RPMI8226 (cell line): ENCODE results near the gene MSMO1.
A peak's percentile ranks its signal among the peaks of the same experiment; 100 is the strongest.
"Not testable (repeated sequence)": the region's sequence is repeated elsewhere in the genome, so short reads cannot be mapped to it uniquely, and the experiment has no call there.

ENCODE experiments used
- DNase-seq: peaks from one replicate; pipeline ENCODE4 v3.0.0-alpha.2; 2015

MSMO1 gene

GRCh38 chr4:165324918-165325304 lies 2.6 kb upstream of the MSMO1 start:
- DNase-seq = no peak

GRCh38 chr4:165325732-165326512 lies 1.5 kb upstream of the MSMO1 start:
- DNase-seq = peak; percentile 46

DNA sequence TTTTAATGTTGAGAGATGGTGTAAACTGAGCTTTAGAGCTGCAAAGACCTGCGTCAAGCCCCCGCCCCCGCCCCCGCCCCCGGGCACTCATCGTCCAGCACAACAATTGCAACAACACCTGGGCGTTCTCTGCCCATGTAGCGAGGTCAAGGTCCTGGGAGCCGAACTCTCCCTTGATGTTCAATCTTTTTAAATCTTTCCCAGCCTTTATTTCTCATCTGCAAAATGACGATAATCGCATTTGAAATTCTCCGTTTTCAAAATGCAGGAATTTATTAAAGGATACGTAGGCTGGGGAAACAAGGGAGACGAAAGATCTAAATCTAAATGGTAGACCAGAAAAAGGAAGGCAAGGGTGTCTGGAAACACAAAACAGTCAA lies 648 bp upstream of the MSMO1 start:
- DNase-seq = peak; percentile 50

DNA sequence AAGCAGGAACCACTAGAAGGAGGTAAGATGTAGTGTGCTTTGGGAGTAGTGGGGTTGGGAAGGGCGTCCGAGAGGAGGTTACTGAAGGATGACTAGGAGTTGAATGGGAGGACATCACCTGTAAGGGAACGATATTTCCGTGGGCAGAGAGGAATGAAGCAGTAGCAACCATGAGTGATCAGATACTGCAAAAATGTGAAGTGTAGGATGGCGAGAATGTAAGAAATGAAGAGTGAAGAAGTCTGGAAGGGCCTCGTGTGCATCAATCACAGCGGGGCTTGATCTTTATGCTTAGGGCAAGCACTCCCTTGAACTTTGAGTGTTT lies 594 bp downstream of the MSMO1 start:
- DNase-seq = no peak

- DNase-seq = no peak
Observed at GRCh38 chr4:165328708-165329107, 1.2 kb downstream of the MSMO1 start.

GRCh38 chr4:165330071-165330470 lies 2.6 kb downstream of the MSMO1 start:
- DNase-seq = no peak

DNA sequence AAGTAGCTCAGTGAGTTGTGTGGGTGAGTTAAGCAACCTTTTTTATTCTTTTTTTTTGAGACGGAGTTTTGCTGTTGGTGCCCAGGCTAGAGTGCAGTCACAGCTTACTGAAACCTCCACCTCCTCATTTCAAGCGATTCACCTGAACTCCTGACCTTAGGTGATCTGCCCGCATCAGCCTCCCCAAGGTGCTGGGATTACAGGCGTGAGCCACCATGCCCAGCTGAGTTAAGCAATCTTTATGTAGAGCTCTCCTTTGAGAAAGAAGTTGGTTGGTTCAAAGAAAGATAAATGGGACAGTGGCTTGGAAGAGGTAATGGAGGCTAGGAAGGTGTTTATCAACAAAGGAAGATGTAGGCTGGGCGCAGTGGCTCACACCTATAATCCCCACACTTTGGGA lies 3.2 kb downstream of the MSMO1 start:
- DNase-seq = no peak

DNA sequence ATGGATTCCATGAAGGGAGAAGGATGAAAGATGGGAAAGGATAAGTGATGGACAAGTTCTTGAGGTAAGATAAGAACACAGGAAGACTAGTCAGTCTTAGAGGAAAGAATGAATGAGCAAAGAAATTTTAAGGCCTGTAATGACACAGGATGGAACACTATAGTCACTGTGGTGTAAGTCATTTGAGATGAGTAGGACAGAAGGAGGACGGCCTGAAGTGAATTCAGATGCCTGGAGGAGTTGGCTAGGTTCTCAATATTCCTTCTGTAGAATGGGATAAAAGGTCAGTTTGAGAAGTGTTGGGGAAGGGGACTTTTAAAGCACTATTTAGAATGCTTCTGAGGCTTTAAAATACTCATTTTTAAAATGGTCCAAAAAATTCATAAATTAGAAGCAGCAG lies 3.9 kb downstream of the MSMO1 start:
- DNase-seq = no peak

GRCh38 chr4:165331823-165332222 lies 4.4 kb downstream of the MSMO1 start:
- no peak for DNase-seq

DNA sequence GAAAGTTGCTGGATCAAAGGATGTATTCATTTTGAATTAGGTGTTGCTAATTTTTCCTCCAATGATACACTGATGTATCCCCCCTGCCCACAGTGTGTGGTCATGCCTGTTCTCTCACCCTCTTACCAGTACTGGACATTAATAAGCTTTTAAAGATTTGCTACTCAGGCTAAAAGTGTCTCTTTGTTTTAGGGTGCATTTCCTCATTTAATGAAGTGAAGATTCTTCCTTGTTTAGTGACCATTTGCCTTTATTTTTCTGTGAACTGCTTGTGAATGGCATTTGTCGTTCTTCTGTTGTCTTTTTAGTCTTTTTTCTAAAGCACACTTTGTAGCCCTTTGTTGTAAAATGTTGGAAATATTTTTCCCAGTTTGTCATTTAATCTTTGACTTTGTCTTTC lies 5.0 kb downstream of the MSMO1 start:
- DNase-seq = no peak

GRCh38 chr4:165335163-165335703 lies 7.8 kb downstream of the MSMO1 start:
- no peak for DNase-seq

GRCh38 chr4:165336743-165337142 lies 9.3 kb downstream of the MSMO1 start:
- no peak for DNase-seq

GRCh38 chr4:165342340-165342739 lies 14.9 kb downstream of the MSMO1 start:
- not testable (repeated sequence) for DNase-seq

GRCh38 chr4:165343353-165344191 lies 16.1 kb downstream of the MSMO1 start:
- DNase-seq = no peak

GRCh38 chr4:165345666-165346417 lies 18.4 kb downstream of the MSMO1 start:
- DNase-seq = no peak

DNA sequence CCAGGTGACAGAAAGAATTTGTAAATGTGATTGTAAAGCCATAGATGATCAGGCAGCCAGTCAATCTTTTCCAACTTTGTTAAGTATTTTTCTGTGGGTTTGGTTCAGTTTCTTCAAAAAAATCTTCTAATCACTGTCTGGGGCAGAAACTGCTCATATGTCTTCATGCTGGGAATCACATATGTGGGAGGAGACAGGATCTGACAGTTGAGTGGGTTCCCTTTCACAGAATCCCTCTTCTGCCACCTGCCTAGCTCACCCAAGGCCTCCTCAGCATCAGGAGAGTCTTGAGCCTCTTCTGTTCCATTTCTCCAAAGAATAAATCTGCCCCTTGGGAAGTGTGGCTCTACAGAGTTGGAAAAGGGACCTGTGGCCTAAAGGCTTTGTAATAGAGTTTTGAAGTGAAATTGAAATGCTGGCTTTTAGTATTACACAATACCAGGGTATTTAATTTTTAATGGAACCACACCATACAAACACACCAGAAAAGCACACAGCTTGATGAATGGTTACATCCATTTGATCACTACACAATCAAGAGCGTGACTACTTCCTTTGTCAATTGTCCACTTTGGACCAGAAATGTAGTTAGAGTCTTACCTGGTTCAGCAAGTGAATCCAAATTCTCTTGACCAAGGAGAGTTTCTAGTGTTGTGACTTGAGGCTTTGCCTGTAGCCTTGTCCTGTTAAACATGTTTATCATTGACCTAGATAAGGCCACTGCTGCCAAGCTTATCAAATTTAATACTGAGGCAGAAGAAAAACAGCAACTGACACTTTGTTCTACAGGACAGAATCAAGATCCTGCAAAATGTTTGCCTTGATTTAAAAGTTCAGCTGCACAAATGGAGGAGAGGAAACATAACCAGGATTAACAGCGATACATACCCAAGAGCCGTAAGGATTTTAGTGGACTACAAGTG lies 20.4 kb downstream of the MSMO1 start:
- no peak for DNase-seq

GRCh38 chr4:165351359-165352130 lies 24.1 kb downstream of the MSMO1 start:
- no peak for DNase-seq

DNA sequence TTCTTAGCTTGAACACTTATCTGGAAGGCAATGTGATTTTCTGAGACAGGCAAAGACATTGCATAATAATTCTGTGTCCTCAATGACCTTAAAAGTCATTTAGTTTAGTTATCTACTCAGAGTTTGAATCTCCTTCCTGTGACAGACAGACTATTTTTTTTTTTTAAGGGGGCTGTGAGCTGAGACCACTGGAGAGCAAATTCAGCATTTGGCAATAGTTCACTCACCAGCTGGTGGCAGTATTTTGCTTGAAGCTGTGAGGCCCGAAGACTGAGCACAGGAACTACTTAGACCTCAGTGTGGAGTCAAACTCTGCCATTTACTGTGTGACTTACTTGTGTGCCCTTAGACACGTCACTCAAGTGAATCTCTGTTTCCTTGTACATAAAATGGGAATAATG lies 28.4 kb downstream of the MSMO1 start:
- no peak for DNase-seq

- no peak for DNase-seq
Observed at GRCh38 chr4:165359506-165359905, 32.0 kb downstream of the MSMO1 start.

DNA sequence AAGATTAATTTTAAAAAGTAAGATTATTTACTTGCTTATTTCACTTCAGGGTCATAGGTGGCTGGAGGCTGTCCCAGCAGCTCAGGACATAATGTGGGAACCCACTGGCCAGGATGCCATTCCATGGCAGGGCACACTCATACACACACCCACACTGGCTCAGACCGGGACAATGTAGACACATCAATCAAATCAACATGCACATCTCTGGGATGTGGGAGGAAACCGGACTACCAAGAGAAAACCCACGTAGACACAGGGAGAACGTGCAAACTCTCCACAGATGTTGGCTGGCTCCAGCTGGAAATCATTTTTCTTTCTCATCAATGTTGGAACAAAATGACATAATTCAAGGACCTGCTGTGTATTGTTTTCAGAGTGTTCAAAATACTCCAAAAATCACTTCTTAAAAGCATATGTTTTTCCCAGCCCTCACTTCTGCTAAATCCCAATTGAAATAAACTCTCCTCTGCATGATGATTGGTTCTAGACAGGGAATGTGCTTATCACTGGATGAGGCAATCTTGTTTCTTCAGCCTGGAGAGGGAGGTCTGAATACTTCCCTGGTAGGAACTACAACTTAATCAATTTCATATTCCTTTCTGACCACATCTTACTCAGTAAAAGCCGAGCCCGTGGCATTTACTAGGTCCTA lies 32.7 kb downstream of the MSMO1 start:
- DNase-seq = no peak
